NCI-H1694 treated with DMSO at 0.1 percent for 48 hours (cell line): ENCODE results near the gene XRCC6.
"Not testable (repeated sequence)": the region's sequence is repeated elsewhere in the genome, so short reads cannot be mapped to it uniquely, and the experiment has no call there.

Experiments
- DNase-seq: peaks from one replicate; lab custom pipeline; 2025; lab: John Stamatoyannopoulos, UW

Gene XRCC6

GRCh38 chr22:41686890-41687289 is 65.8 kb downstream of the XRCC6 start:
- DNase-seq = not testable (repeated sequence)

GRCh38 chr22:41687901-41688364 is 66.8 kb downstream of the XRCC6 start:
- DNase-seq = no peak

GRCh38 chr22:41688365-41689211 is 67.5 kb downstream of the XRCC6 start, which contains the start of gene SNU13:
Gene SNU13 (minus strand): TSS chr22:41688867. CDS start chr22:41688796, 71 bp downstream.
- peak; percentile 72 for DNase-seq

- DNase-seq = no peak
Observed at GRCh38 chr22:41690476-41690875, 69.4 kb downstream of the XRCC6 start.

- no peak for DNase-seq
Observed at GRCh38 chr22:41695211-41695610, 74.1 kb downstream of the XRCC6 start.

GRCh38 chr22:41696703-41697102 is 75.6 kb downstream of the XRCC6 start:
- DNase-seq = no peak

GRCh38 chr22:41697126-41697775 is 76.2 kb downstream of the XRCC6 start:
- peak; percentile 79 for DNase-seq

GRCh38 chr22:41699264-41700107 is 78.4 kb downstream of the XRCC6 start, which contains the start of gene MEI1:
Gene MEI1 (plus strand): TSS chr22:41699503. CDS start chr22:41699539, 36 bp downstream.
- no peak for DNase-seq

GRCh38 chr22:41700108-41700364 is 78.9 kb downstream of the XRCC6 start:
- no peak for DNase-seq

GRCh38 chr22:41702763-41703162 is 81.7 kb downstream of the XRCC6 start:
- DNase-seq = no peak

GRCh38 chr22:41709341-41709740 is 88.2 kb downstream of the XRCC6 start:
- no peak for DNase-seq

GRCh38 chr22:41713004-41713403 is 91.9 kb downstream of the XRCC6 start:
- DNase-seq = no peak
